Lung microvascular endothelial cell (primary cell): ENCODE measurements around the gene SYT15. TPM values are rescaled to one million over a fixed set of nuclear protein-coding genes. Genes with fewer than 3 reads are reported as not detected.
"Not testable (repeated sequence)": the region's sequence is repeated elsewhere in the genome, so short reads cannot be mapped to it uniquely, and the experiment has no call there.

Source experiments
- DNase-seq, 2 donors: peaks; one replicate each; pipeline versions ENCODE4 v3.0.0 to v3.0.0-alpha.2; 2010; ENCODE audit warnings: low read depth in 2 of 2
- total RNA-seq: library from RNA; depleted of rRNA; stranded (reverse); fragments of >200 nt; gene quantifications from 2 replicates; pipeline ENCODE4 v1.2.1, GENCODE V29; 2014

SYT15 gene
- total RNA-seq, 1 donor from 2014 or later, result 0.79 TPM

DNA sequence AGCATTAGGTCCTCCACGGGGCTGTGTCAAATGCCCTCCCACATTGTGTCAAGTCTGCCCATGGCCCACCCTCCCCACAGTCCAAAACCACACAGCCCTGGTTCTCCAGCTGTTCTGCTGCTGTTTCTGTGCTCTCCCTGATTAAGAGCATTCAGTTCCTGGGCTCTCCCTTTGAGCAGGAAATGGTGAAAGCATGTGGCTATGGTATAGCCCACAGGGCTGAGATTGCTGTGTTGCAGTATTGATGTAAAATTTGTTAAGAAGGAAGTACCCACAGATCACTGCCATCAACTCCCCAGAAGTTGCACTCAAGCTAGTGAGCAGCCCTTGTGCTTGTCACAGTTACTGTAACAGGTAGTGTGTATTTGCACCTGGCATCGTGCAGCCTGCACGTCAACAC lies 9.3 kb downstream of the SYT15 start:
- DNase-seq, result not testable (repeated sequence)

DNA sequence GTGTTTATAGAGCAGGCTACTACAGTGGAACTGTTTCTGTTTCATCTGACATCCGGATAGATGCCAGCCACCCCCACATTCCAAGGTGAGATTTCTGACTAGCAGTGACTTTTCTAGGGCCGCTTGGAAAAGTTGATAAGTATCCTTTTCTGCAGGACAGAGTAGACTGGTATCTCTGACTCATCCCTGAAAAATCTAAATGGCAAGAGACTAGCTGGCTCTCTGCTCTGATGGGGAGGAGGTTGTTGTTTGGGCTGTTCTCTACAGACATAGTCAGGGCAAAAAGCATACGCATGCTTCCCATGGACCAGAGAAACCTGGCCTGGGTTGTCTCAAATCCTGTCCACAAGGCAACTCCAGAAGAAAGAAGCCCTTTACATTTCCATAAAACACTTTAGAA lies 10.7 kb downstream of the SYT15 start:
- DNase-seq, result not testable (repeated sequence)

GRCh38 chr10:46591053-46591452 lies 12.1 kb downstream of the SYT15 start:
- not testable (repeated sequence) for DNase-seq

- DNase-seq, result not testable (repeated sequence)
Observed at GRCh38 chr10:46593307-46593706, 14.4 kb downstream of the SYT15 start.

GRCh38 chr10:46594453-46595063 lies 15.6 kb downstream of the SYT15 start:
- not testable (repeated sequence) for DNase-seq

GRCh38 chr10:46596570-46596969 lies 17.6 kb downstream of the SYT15 start:
- DNase-seq, result not testable (repeated sequence)

- not testable (repeated sequence) for DNase-seq
Observed at GRCh38 chr10:46597616-46598246, 18.8 kb downstream of the SYT15 start.

GRCh38 chr10:46600516-46600915 lies 21.6 kb downstream of the SYT15 start:
- DNase-seq, result not testable (repeated sequence)

GRCh38 chr10:46615540-46615939 lies 36.6 kb downstream of the SYT15 start:
- not testable (repeated sequence) for DNase-seq

- not testable (repeated sequence) for DNase-seq
Observed at GRCh38 chr10:46616227-46616626, 37.3 kb downstream of the SYT15 start.

DNA sequence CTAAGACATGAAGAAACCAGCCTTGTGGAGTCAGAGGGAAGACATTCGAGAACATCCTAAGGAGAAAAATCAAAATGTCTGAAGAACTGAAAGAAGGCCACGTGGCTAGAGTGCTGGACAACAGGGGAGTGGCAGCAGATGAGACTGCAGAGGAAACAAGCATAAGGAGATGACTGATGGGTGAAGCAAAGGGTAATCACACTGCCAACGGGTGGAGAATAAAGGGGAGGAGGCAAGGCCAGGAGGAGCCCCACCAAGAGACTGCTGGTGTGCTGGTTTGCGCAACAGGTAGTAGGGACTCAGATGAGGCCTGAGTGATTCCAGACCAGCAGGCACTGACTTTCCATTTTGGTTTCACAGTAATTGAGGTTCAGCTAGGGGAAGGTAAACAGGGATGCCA lies 38.2 kb downstream of the SYT15 start:
- DNase-seq, result not testable (repeated sequence)

GRCh38 chr10:46617913-46618312 lies 39.0 kb downstream of the SYT15 start:
- not testable (repeated sequence) for DNase-seq

DNA sequence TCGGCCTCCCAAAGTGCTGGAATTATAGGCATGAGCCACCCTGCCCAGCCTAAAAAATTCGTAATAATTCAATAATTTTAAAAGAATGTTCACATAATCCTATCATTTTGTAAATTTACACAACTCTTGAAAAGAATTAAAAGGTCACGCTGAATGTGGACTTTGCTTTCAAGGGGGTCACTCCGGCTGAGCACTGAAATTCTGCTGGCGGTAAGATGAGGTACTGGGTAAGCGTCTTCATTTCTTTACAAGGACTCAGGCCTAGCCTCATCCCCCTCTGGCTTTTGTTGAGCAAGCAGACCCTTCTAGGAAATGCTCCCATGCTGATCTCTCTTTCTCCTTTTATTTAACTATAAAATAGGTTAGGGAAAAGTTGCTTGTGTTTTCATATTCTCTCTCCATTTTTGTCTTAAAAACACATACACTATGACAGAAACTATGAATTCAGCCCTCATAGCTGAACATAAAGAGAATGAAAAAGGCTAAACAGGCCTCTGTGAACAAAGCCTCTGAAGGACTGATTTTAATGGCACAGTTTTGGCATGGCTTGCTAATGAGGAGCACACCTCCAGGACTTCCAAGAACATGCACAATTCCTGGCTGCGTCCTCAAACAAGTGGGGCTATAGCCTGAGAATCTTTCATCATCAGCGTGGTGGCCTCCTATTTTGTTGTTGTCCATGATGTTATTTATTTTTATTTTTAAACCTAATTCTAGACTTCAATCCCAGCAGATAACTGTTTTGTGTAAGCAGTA lies 45.1 kb downstream of the SYT15 start:
- not testable (repeated sequence) for DNase-seq

DNA sequence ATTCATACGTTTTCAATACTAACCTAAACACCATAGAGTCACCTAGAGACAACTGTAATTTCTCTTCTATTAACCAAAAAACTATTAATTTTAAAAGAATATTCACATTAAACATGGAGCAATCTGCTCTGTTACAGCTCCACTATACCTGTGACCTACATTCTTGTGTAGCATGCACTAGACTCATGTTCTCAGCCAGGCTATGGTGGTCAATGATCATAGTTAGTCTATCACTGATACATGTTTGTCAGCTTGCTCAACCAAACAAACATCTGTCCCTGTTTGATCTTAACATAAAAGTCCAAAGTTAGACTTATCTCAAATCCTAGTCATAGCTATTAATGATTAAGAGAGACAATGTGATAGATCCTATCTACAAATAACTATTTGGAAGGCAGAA lies 50.9 kb downstream of the SYT15 start:
- DNase-seq, result not testable (repeated sequence)

DNA sequence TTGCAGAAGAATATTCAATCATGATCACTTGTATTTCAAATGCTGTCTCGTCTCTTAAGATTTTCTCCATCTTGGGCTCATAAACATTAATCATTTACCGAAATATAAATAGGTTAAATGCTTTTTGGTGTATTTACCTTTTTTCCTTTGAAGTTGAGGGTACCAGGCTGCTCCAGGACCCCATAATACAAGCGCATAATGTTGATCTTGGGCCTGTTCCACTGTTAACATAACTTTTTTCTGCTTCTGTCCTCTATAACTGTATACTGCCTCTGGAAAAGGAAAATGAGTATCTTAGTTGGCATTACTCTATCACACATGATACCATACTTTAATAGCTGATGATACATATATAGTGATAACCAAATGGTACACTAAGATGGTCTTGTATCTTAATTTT lies 51.9 kb downstream of the SYT15 start:
- not testable (repeated sequence) for DNase-seq

DNA sequence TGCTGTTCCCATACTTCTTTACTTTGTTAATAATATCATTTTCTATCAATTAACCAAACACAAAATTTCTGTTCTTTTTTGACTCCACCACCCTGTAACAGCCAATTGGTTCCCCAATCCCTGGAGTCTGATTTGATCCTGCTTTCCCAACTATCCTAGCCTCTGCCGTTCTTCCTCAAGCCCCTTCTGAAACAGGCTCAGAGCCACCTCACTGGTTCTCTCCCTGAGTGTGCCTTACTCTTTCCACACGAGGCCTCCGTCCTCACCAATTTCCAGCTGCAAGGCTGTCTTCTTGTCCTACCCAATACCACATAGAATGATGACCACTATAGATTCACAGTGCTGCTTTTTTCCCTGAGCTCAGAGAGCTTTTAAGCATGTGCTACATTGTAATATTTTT lies 52.8 kb downstream of the SYT15 start:
- DNase-seq, result not testable (repeated sequence)

DNA sequence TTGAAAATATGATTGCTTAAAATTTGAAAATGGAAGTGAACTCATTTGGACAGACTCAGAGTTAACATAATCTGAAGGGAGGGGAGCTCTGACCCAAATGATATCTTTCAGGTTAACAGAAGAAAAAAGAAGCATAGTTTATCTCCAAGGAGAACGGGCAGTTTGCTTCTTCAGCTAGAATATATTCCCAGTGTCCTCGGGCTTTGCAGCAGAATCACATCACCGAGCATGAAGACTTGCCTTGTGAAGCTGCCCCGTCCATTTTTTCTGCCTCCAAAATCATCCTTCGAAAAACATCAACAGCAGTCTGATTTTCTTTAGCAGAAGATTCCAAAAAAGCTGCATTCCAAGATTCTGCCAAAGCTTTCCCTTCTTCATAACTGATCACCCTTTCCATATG lies 55.8 kb downstream of the SYT15 start:
- not testable (repeated sequence) for DNase-seq

GRCh38 chr10:46635364-46635959 lies 56.5 kb downstream of the SYT15 start:
- DNase-seq, result not testable (repeated sequence)

DNA sequence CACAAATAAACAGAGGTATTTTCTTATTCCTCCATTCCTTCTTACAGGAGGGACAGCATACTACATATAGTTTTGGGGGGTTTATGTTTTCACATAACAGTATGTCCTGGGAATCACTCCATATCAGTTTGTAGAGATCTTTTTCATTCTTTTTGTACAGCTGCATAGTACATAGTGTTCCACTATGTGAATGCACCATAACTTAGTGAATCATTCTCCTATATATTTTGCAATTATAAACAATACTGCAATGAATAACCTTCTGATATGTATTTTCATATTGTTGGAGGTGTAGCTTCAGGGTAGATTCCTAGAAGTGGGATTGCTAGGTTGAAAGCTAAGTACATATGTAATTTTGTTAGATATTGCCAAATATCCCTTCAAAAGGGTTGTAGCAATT lies 61.1 kb downstream of the SYT15 start:
- DNase-seq, result not testable (repeated sequence)
